H1 (cell line): ENCODE data around the gene PAFAH1B1. TPM values are rescaled to one million over a fixed set of nuclear protein-coding genes. Genes with fewer than 3 reads are reported as not detected.
"Not testable (repeated sequence)": the region's sequence is repeated elsewhere in the genome, so short reads cannot be mapped to it uniquely, and the experiment has no call there.

Experiments
- CTCF ChIA-PET: fragments of 300-600 bp; sonication (Branson Sonifier 250); formaldehyde crosslinking; loops from one replicate; lab custom pipeline; 2021; ENCODE audit not compliant: partially characterized antibody; lab: Charles Lee
- POLR2A ChIA-PET: fragments of 300-600 bp; sonication (Branson Sonifier 250); formaldehyde crosslinking; loops from one replicate; lab custom pipeline; 2021; ENCODE audit warnings: inconsistent platforms; ENCODE audit not compliant: partially characterized antibody; lab: Charles Lee
- DNase-seq, 2 experiments: peaks; one replicate each; pipeline versions ENCODE4 v3.0.0 to v3.0.0-alpha.2; 2010 to 2022; ENCODE audit warnings: low spot score in 2 of 2, low read depth in 1 of 2, mixed read lengths in 1 of 2
- FAIRE-seq: peaks from 2 replicates; lab custom pipeline; 2011; peaks lifted over from hg19 to GRCh38; lab: Jason Lieb, UNC
- H2AFZ ChIP-seq: 2 replicates; pipeline ENCODE4 v1.8.1; 2012; ENCODE audit warnings: low read length, inconsistent platforms
- H2AK5ac ChIP-seq: 2 replicates; pipeline ENCODE4 v1.6.1; 2013; ENCODE audit warnings: low read depth, low read length
- H2BK120ac ChIP-seq: replicated peaks from 2 replicates; pipeline ENCODE3; 2013; ENCODE audit warnings: low read depth, low read length, inconsistent platforms
- H2BK12ac ChIP-seq: 2 replicates; pipeline ENCODE4 v1.6.1; 2013; ENCODE audit warnings: low read depth, low read length
- H2BK15ac ChIP-seq: 2 replicates; pipeline ENCODE4 v1.6.1; 2013; ENCODE audit warnings: low read length
- H2BK20ac ChIP-seq: 2 replicates; pipeline ENCODE4 v1.6.1; 2013; ENCODE audit warnings: low read length
- H2BK5ac ChIP-seq: 2 replicates; pipeline ENCODE4 v1.6.1; 2013; ENCODE audit warnings: low read depth, low read length
- H3K14ac ChIP-seq: 2 replicates; pipeline ENCODE4 v1.6.1; 2013; ENCODE audit warnings: inconsistent platforms; ENCODE audit not compliant: insufficient read length
- H3K18ac ChIP-seq: 2 replicates; pipeline ENCODE4 v1.6.1; 2013; ENCODE audit warnings: low read length; ENCODE audit errors: extremely low read depth
- H3K23ac ChIP-seq: 2 replicates; pipeline ENCODE4 v1.6.1; 2013; ENCODE audit warnings: inconsistent platforms; ENCODE audit not compliant: insufficient read length
- H3K23me2 ChIP-seq: 2 replicates; pipeline ENCODE4 v1.6.1; 2013; ENCODE audit warnings: low read depth, low read length
- H3K27ac ChIP-seq: 2 replicates; pipeline ENCODE4 v1.6.1; 2011; ENCODE audit warnings: low read depth, low read length, inconsistent platforms
- H3K27me3 ChIP-seq, 4 experiments: replicated peaks in 1 of 4; 1 replicate in 1 of 4; 2 replicates in 3 of 4; pipeline versions ENCODE4 v1.6.1 to v1.8.1; 2011 to 2013; ENCODE audit warnings: low read length in 3 of 4, mild to moderate bottlenecking in 3 of 4, inconsistent platforms in 2 of 4, mixed read lengths in 2 of 4, moderate library complexity in 1 of 4; ENCODE audit not compliant: control insufficient read depth in 3 of 4, insufficient read depth in 3 of 4; ENCODE audit errors: extremely low read depth in 1 of 4
- H3K36me3 ChIP-seq, 4 experiments: 2 replicates each; pipeline versions ENCODE4 v1.6.1 to v1.8.1; 2011 to 2013; ENCODE audit warnings: mild to moderate bottlenecking in 4 of 4, low read length in 3 of 4, moderate library complexity in 2 of 4, control low read depth in 1 of 4, inconsistent platforms in 1 of 4; ENCODE audit not compliant: insufficient read depth in 4 of 4, control insufficient read depth in 2 of 4
- H3K4ac ChIP-seq: replicated peaks from 2 replicates; pipeline ENCODE3; 2013; ENCODE audit warnings: low read length, low read depth, mixed read lengths, inconsistent platforms; ENCODE audit not compliant: insufficient read length
- H3K4me1 ChIP-seq, 4 experiments: replicated peaks in 1 of 4; 1 replicate in 1 of 4; 2 replicates in 3 of 4; pipeline versions ENCODE4 v1.6.1 to v1.8.1; 2011 to 2013; ENCODE audit warnings: low read length in 3 of 4, inconsistent platforms in 2 of 4, mixed read lengths in 1 of 4; ENCODE audit not compliant: insufficient read depth in 4 of 4, control insufficient read depth in 3 of 4
- H3K4me2 ChIP-seq, 2 experiments: 2 replicates each; pipeline versions ENCODE4 v1.6.1 to v1.8.1; 2011 to 2013; ENCODE audit warnings: low read depth in 2 of 2, low read length in 2 of 2, control low read depth in 1 of 2, inconsistent platforms in 1 of 2, mild to moderate bottlenecking in 1 of 2; ENCODE audit not compliant: insufficient read depth in 1 of 2
- H3K4me3 ChIP-seq, 4 experiments: fragments of 200-600, 300-600 bp in 1 of 4; sonication (generic), shearing (Covaris generic), sonication (Bioruptor Twin) in 1 of 4; 2 replicates each; pipeline versions ENCODE4 v1.5.1 to v1.8.1; 2011 to 2016; ENCODE audit warnings: low read length in 4 of 4, low read depth in 3 of 4, control low read depth in 2 of 4, inconsistent platforms in 2 of 4, mild to moderate bottlenecking in 2 of 4, mixed read lengths in 1 of 4, moderate library complexity in 1 of 4; ENCODE audit not compliant: insufficient read depth in 2 of 4; ENCODE audit errors: extremely low read depth in 1 of 4
- H3K56ac ChIP-seq: replicated peaks from 2 replicates; pipeline ENCODE3; 2013; ENCODE audit warnings: low read depth, mild to moderate bottlenecking, mixed read lengths, low read length, inconsistent platforms; ENCODE audit not compliant: insufficient read length
- H3K79me1 ChIP-seq: 2 replicates; pipeline ENCODE4 v1.6.1; 2013; ENCODE audit warnings: low read depth, low read length, control low read depth
- H3K79me2 ChIP-seq, 2 experiments: 2 replicates each; pipeline versions ENCODE4 v1.6.1 to v1.8.1; 2012 to 2013; ENCODE audit warnings: low read length in 2 of 2, mild to moderate bottlenecking in 2 of 2, inconsistent platforms in 1 of 2; ENCODE audit not compliant: insufficient read depth in 2 of 2, control insufficient read depth in 1 of 2
- H3K9ac ChIP-seq, 4 experiments: replicated peaks in 1 of 4; 1 replicate in 1 of 4; 2 replicates in 3 of 4; pipeline versions ENCODE4 v1.6.1 to v1.8.1; 2011 to 2013; ENCODE audit warnings: low read depth in 3 of 4, low read length in 3 of 4, control low read depth in 2 of 4, mild to moderate bottlenecking in 2 of 4, moderate library complexity in 2 of 4, inconsistent platforms in 1 of 4; ENCODE audit errors: extremely low read depth in 1 of 4
- H3K9me3 ChIP-seq, 2 experiments: 2 replicates each; pipeline versions ENCODE4 v1.6.1 to v1.8.1; 2012 to 2013; ENCODE audit warnings: mild to moderate bottlenecking in 2 of 2, moderate library complexity in 2 of 2, control low read depth in 1 of 2, inconsistent platforms in 1 of 2, low read depth in 1 of 2, low read length in 1 of 2, mixed read lengths in 1 of 2; ENCODE audit not compliant: insufficient read depth in 2 of 2
- H4K20me1 ChIP-seq, 2 experiments: replicated peaks in 1 of 2; 2 replicates each; pipeline versions ENCODE3 to v1.8.1; 2011 to 2013; ENCODE audit warnings: inconsistent platforms in 2 of 2, low read length in 2 of 2, mild to moderate bottlenecking in 1 of 2; ENCODE audit not compliant: insufficient read depth in 2 of 2, control insufficient read depth in 1 of 2
- H4K5ac ChIP-seq: 2 replicates; pipeline ENCODE4 v1.6.1; 2013; ENCODE audit warnings: low read length, low read depth, mixed read lengths, inconsistent platforms; ENCODE audit not compliant: insufficient read length
- H4K8ac ChIP-seq: 2 replicates; pipeline ENCODE4 v1.8.0; 2013; ENCODE audit warnings: mild to moderate bottlenecking, moderate library complexity, low read length, inconsistent platforms; ENCODE audit not compliant: insufficient read depth; ENCODE audit errors: extremely low read depth
- H4K91ac ChIP-seq: replicated peaks from 2 replicates; pipeline ENCODE3; 2013; ENCODE audit warnings: low read length, mixed read lengths, inconsistent platforms; ENCODE audit not compliant: insufficient read length
- WGBS, 2 experiments: shearing (Covaris generic) in 1 of 2; methylation state at CpG; one replicate each; pipeline versions ENCODE4 v1.1.6 to v1.1.7; 2013 to 2015; ENCODE audit warnings: low lambda C conversion rate in 2 of 2, mixed read lengths in 2 of 2, inconsistent platforms in 1 of 2, low coverage in 1 of 2, missing lambda C conversion rate in 1 of 2; ENCODE audit not compliant: insufficient replicate concordance in 2 of 2, insufficient coverage in 1 of 2, insufficient read length in 1 of 2; ENCODE audit errors: extremely low coverage in 1 of 2, missing lambda C conversion rate in 1 of 2; 5-methylcytosine and 5-hydroxymethylcytosine counted together
- polyA plus RNA-seq, 7 experiments: library from polyadenylated mRNA; depleted of rRNA in 3 of 7; stranded (reverse) in 5 of 7; unstranded in 2 of 7; fragments of >200 nt in 5 of 7; fragments of 200-250 nt in 2 of 7; gene quantifications; 1 replicate in 5 of 7; 2 replicates in 1 of 7; 4 replicates in 1 of 7; pipeline versions ENCODE4 v1.2.1 to v1.2.3, GENCODE V29; 2011 to 2013; ENCODE audit warnings: missing spikeins in 2 of 7, mixed read lengths in 2 of 7
- total RNA-seq: library from RNA; stranded (reverse); fragmentation: NEBNext Ultra II Directional; extraction: Animal tissue kit (Norgen Biotek cat#: 25700); gene quantifications from 2 replicates; pipeline ENCODE4 v1.2.1, GENCODE V29; 2021

PAFAH1B1 gene
- total and polyA plus RNA-seq, 2 of the 8 experiments (the other 6 are each of a cell fraction or from before 2014, with no cell fraction given) = 42.0 to 152 TPM

DNA sequence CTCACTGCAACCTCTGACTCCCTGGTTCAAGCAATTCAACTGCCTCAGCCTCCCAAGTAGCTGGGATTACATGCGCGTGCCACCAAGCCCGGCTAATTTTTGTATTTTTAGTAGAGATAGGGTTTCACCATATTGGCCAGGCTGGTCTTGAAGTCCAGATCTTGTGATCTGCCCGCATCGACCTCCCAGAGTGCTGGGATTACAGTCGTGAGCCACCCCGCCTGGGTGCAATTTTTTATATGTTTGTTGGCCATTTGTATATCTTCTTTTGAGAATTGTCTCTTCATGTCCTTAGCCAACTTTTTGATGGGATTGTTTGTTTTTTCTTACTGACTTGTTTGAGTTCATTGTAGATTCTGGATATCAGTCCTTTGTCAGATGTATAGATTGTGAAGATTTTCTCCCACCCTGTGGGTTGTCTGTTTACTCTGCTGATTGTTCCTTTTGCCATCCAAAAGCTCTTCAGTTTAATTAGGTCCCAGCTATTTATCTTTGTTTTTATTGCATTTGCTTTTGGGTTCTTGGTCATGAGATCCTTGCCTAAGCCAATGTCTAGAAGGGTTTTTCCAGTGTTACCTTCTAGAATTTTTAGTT is 33.3 kb downstream of the PAFAH1B1 start:
- H4K5ac ChIP-seq, H3K4me2 ChIP-seq, H3K56ac ChIP-seq, CTCF ChIA-PET, H2BK5ac ChIP-seq, H3K23me2 ChIP-seq, H3K27ac ChIP-seq, H2BK15ac ChIP-seq, H2AK5ac ChIP-seq, H3K23ac ChIP-seq, H3K4ac ChIP-seq, H2BK120ac ChIP-seq, H2BK12ac ChIP-seq, H3K4me1 ChIP-seq, H3K4me3 ChIP-seq, H3K9ac ChIP-seq, DNase-seq, H3K79me1 ChIP-seq, H3K27me3 ChIP-seq, H3K14ac ChIP-seq, H4K8ac ChIP-seq, H2AFZ ChIP-seq, FAIRE-seq, H2BK20ac ChIP-seq, H4K91ac ChIP-seq, H3K18ac ChIP-seq: not testable (repeated sequence)
- WGBS, 2 experiments = 93% methylated on average over 7 of the region's 7 CpGs; no CpG with 5 or more reads in 1 of the 2 experiments
- POLR2A ChIA-PET = interaction anchor here (0.7 to 2.4 kb wide), 3 partner anchors 13 to 34 kb away, joined by 4 to 10 read pairs (median 4); partner anchors contain the start of gene PAFAH1B1
- H3K79me2 ChIP-seq = peaks cover 3 to 98% of the 10 kb centered on the region in 2 experiments
- peaks cover 3 to 14% of the 10 kb centered on the region in 2 experiments for H4K20me1 ChIP-seq
- peaks cover 14 to 16% of the 10 kb centered on the region in 2 experiments for H3K9me3 ChIP-seq
- peaks cover 0 to 11% (median 3%) of the 10 kb centered on the region in 4 experiments; a peak in 3 of 8 replicates for H3K36me3 ChIP-seq

GRCh38 chr17:2628922-2629321 is 35.5 kb downstream of the PAFAH1B1 start:
- H3K23ac ChIP-seq = not testable (repeated sequence)

More at GRCh38 chr17:2628922-2629321, 35.5 kb downstream of the PAFAH1B1 start:
- H4K5ac ChIP-seq, H2BK120ac ChIP-seq, H3K9ac ChIP-seq, H3K4me3 ChIP-seq, H3K14ac ChIP-seq, H3K79me1 ChIP-seq, H2BK5ac ChIP-seq, H3K27me3 ChIP-seq, POLR2A ChIA-PET, H3K56ac ChIP-seq, H3K4ac ChIP-seq, H3K36me3 ChIP-seq, H2BK20ac ChIP-seq, CTCF ChIA-PET, H3K23me2 ChIP-seq, FAIRE-seq, H4K91ac ChIP-seq, H2AK5ac ChIP-seq, H2BK15ac ChIP-seq, H3K4me1 ChIP-seq, H2AFZ ChIP-seq, H3K18ac ChIP-seq, H3K9me3 ChIP-seq, H4K8ac ChIP-seq, H2BK12ac ChIP-seq, H3K27ac ChIP-seq, DNase-seq, H3K4me2 ChIP-seq: not testable (repeated sequence)
- Histone ChIP-seq H3K79me2 (peaks cover 5 to 100% of the 10 kb centered on the region in 2 experiments), H4K20me1 (peaks cover 8 to 18% of the 10 kb centered on the region in 2 experiments)
- WGBS, 2 experiments = 61% methylated on average over 2 of the region's 2 CpGs; no CpG with 5 or more reads in 1 of the 2 experiments
